CD4-positive, alpha-beta T cell treated with Interferon alpha-2 for 1 hour (primary cell): ENCODE measurements around the gene PIGL.

Experiments used
- DNase-seq, 2 donors: peaks; one replicate each; pipeline ENCODE4 v3.0.0-alpha.2; 2020 to 2022

Gene PIGL

GRCh38 chr17:16313139-16314090 lies 96.4 kb downstream of the PIGL start:
- no peak for DNase-seq

DNA sequence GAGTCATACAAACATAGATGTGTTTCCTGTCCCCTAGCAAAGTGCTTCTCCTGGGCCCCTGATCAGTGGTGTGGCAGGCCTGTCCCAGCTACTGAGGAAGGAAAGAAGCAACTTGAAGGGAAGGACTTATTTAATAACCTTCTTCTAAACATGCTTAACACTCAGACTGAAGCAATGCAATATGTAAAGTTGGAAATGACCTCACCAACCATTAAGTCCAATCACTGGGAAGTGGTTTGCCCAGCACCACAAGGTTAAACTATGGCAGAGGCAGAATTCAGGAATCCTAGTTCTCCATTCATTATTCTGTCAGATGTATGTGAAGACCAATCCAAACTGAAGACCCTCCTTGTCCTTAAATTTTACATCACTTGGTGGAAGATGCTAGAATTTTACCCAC lies 97.2 kb downstream of the PIGL start:
- no peak for DNase-seq

DNA sequence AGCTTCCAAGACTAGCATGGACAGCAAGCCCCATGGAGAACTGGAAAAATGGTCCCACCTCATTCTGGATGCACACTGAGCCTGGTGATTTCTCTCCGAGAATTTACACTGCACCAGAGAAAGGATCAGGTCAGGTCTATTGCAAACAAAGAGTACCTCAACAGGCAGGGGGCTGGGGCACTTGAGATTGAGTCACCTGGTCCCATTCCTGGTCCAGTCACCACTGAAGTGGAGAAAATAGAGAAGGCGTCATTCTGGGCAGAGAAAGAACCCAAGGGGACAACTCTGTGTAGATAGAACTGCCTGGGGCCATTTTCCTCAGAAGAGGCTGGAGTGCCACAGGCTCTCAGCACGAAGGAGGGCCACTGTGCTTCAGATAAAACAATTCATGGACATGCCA lies 97.8 kb downstream of the PIGL start:
- DNase-seq, result no peak

- DNase-seq, result no peak
These were observed 103.0 kb downstream of the PIGL start for GRCh38 chr17:16319969-16320368.

DNA sequence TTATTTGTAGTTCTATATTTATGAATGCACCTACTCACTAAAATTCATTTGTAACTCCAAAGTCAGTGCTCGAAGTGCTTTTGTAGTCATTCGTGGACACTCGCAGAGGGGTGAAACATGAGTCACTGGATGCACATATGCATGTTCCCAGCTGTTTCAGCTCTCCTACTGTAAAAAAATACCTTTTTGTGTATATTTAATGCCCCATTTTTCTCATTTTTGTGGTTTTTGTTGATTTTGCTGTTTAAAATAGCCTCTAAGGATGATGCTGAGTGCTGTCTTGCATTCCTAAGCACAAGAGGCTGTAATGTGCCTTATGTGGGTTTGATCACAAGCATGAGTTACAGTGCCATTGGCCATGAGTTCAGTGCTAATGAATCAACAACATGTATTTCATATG lies 105.6 kb downstream of the PIGL start:
- no peak for DNase-seq

DNA sequence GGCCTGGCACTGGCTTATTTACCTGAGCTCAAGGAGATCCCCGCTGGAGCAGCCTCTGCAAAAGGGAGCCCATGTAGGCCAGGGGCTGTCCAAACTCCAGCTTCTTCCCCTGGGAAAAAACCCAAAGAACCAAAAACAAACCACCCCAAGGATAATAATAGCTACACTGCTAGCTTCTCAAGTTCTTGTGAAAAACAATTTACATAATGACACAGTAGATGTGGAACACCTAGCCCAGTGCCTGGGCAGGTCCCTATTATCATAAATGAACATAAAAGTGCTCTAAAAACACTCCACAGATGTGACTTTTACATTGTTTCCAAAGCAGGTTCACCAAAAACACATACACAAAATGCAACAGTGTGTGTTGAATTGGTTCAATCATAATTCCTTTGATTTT lies 109.0 kb downstream of the PIGL start:
- DNase-seq, result no peak

GRCh38 chr17:16327018-16327417 lies 110.0 kb downstream of the PIGL start:
- DNase-seq, result no peak

GRCh38 chr17:16328997-16329396 lies 112.0 kb downstream of the PIGL start:
- no peak for DNase-seq

GRCh38 chr17:16329519-16330271 lies 112.7 kb downstream of the PIGL start:
- no peak for DNase-seq

DNA sequence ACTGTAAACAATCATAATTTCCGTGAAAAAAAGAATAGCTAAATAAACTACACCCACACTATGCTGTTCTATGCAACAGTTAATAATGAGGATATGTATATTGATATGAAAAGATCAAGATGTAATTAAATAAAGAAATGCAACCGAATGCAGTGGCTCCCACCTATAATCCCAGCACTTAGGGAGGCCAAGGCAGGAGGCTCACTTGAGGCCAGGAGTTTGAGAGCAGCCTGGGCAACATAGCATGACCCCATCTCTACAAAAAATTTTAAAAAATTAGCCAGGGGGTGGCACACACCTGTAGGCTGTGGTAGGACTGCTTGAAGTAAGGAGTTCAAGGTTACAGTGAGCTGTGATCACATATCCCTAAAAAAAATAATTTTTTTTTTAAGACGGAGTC lies 121.4 kb downstream of the PIGL start:
- no peak for DNase-seq

DNA sequence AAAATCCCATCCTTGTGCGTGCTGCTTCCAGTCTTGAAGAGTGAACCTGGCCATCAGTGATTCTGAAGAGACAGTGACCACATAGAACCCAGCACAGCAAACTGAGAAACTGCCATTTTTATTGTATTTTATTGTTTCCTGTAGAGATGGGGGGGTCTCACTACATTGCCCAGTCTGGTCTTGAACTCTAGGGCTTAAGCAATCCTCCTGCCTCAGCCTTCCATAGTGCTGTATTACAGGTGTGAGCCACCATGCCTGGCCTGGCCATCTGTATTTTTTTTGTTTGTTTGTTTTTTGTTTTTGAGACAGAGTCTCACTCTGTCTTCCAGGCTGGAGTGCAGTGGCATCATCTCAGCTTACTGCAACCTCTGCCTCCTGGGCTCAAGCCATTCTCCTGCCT lies 122.4 kb downstream of the PIGL start:
- no peak for DNase-seq

- no peak for DNase-seq
These were observed 122.9 kb downstream of the PIGL start for GRCh38 chr17:16339959-16340358.

DNA sequence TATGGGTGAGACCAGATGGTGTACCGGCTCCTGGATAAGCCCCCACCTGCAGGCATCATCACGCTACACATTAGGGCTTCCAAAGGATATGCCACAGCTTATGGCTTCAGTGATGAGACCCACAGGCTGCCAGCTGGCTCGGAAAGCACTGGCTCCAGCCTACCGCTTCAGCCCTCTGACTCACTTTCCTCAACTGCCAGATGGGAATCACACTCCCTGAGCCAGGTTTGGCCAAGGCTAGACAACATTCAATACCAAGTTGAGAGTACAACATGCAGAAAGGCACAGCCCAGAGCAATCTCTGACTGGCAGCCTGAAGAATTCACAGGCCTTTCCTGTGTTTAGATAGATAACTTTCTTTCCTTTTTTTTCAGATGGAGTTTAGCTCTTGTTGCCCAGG lies 126.0 kb downstream of the PIGL start:
- DNase-seq, result no peak

- no peak for DNase-seq
These were observed 126.6 kb downstream of the PIGL start for GRCh38 chr17:16343569-16343968.

DNA sequence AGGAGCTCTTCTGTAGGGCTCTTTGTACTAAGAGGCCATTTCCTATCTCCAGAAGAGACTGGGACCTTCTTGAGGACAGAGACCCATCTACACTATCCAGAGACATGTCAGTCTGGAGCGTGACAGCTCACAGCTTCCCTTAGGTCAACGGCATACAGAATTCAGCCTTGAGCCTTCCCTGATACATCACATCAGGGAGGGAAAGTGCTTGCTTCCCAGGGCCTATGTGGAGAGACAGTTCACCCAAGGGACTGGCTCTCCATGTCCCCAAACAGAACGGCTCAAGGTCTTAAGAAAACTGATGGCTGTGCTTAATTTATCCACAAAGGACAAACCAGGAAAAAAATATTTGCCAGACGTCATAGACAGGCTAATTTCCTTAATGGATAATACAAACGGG lies 128.6 kb downstream of the PIGL start:
- DNase-seq, result no peak

DNA sequence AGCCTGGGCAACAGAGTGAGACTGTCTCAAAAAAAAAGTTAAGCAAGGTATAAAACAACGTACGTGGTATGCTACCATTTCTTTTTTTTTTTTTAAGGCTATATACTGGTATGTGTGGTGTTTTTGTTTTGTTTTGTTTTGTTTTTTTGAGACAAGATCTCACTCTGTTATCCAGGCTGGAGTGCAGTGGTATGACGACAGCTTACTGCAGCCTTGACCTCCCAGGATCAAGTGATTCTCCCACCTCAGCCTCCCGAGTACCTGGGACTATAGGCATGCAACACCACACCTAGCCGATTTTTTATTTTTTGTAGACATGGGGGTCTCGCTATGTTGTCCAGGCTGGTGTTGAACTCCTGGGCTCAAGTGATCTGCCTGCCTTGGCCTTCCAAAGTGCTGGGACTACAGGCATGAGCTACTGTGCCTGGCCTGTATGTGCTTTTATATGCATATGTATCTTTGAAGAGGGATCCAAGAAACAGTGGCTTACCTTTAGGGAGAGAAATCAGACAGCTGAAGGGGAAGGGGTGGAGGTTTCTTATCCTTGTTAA lies 129.8 kb downstream of the PIGL start:
- no peak for DNase-seq

- DNase-seq, result no peak
These were observed 131.6 kb downstream of the PIGL start for GRCh38 chr17:16348586-16348985.

- no peak for DNase-seq
These were observed 132.4 kb downstream of the PIGL start for GRCh38 chr17:16349431-16349830.

DNA sequence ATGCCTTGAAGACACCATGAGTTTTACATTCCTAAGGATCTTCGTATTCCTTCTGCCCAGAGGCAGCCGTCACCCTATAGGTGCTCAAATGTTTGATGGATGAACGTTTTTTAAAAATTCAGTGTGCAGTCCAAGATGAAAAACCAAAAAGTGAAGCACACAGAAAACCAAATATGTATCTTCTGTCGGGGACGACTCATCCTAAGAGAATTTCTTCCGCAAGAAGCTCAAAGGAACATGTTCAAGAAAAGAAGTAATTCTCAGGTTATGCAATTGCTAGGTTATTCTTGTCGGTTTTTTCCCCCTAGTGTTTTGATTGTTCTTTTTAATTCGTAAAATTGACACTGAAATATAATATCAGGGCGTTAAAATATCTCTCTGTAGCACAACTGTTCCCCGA lies 134.8 kb downstream of the PIGL start:
- no peak for DNase-seq

- DNase-seq, result peak in 1 of 2 donors; percentile 6
These were observed 135.3 kb downstream of the PIGL start for GRCh38 chr17:16352303-16352666.

DNA sequence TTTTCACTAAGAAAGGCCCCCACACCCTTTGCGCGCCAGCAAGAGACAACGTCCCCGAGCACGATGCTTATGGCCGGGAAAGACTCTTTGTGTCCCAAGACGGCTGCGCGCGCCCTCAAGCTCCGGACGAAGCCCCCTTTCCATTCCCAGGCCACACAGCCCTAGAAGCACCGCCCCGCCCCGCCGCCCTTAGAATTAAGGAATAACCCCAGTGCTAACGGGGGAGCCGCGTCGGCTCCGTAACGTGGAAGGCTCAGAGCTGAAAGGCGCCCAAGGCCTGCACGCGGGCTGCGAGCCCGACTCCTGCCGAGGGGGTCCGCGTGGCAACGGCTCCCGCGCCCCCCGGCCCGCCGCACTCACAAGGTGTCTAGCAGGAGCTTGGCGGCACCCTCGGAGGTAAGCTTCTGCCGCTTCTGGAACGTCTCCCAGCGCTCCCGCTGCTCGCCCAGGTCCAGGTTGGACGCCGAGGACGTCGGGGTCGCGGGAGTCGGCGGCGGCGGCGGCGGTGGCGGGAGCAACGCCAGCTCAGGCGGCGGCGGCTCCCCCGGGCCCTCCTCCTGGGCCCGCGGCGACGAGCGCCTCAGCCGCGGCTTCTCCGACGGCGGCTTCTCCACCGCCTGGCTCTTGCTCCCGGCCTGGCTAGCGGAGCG lies 135.8 kb downstream of the PIGL start:
- peak in 1 of 2 donors; percentile 6 for DNase-seq

- DNase-seq, result peak; percentile 66 to 76
These were observed 136.5 kb downstream of the PIGL start, which contains the start of gene CENPV for GRCh38 chr17:16353317-16354174. CENPV (minus strand) TSS chr17:16353469; CDS start chr17:16353436, 33 bp downstream.
